NCI-H345 treated with DMSO at 0.1 percent for 48 hours (cell line): ENCODE measurements around the gene PRICKLE1.

Experiments used
- DNase-seq: peaks from one replicate; lab custom pipeline; 2025; ENCODE audit not compliant: unreplicated experiment; lab: John Stamatoyannopoulos, UW

The PRICKLE1 gene

GRCh38 chr12:42459336-42459847 lies 130.2 kb downstream of the PRICKLE1 start:
- no peak for DNase-seq

GRCh38 chr12:42458575-42458974 lies 131.0 kb downstream of the PRICKLE1 start:
- no peak for DNase-seq

- DNase-seq: no peak
Observed at GRCh38 chr12:42450248-42450647, 139.3 kb downstream of the PRICKLE1 start.

DNA sequence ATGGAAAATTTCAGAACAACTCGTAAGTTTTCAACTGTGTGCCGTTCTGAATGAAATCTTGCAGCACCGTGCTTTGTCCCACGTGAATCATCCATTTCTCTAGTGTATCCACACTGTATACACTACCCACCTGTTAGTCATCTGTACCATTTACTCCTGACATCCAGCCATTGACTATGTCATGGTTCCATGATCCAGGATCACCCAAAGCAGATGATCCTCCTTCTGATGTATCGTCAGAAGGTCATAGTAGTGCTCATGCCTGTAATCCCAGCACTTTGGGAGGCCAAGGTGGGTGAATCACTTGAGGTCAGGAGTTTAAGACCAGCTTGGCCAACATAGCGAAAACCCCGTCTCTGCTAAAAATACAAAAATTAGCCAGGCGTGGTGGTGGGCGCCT lies 140.7 kb downstream of the PRICKLE1 start:
- no peak for DNase-seq

DNA sequence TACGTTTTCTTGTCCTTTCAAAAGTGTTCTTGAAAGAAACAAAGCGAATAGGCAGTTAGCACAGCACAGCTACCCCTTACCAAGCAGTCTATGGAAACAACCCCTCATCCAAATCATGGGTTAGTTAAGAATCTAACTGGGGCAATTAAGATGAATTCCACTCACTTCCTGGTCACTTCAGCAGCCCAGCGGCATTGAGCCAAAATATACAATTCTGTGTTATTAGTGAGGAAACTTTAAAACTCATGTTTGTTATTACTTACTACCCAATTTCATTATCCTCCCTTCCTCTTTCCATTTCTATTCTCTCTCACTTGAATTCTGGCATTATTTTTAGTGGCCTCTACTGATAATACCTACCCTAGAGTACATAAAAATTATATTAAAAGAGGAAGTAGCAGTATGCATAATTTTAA lies 142.2 kb downstream of the PRICKLE1 start:
- DNase-seq: no peak

DNA sequence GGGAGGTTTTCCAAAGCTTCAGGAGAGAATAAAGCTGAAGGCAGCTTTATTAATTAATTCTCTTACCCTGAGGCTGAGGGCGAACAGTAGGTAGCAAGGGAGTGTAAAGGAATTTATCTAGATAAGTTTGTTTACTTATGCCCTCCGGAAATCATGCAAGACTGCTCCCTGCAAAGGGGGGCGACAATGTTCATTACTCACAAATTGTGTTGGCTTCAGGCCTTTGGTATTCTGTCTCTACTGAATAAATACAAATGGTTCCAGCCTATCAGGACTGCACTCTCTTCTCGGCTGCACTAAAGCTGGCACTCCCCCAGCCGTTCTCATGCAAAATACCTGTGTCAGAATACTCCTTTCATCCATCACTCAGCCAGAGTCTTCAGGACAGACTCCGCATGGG lies 142.8 kb downstream of the PRICKLE1 start:
- no peak for DNase-seq

- DNase-seq: no peak
Observed at GRCh38 chr12:42445891-42446290, 143.7 kb downstream of the PRICKLE1 start.

DNA sequence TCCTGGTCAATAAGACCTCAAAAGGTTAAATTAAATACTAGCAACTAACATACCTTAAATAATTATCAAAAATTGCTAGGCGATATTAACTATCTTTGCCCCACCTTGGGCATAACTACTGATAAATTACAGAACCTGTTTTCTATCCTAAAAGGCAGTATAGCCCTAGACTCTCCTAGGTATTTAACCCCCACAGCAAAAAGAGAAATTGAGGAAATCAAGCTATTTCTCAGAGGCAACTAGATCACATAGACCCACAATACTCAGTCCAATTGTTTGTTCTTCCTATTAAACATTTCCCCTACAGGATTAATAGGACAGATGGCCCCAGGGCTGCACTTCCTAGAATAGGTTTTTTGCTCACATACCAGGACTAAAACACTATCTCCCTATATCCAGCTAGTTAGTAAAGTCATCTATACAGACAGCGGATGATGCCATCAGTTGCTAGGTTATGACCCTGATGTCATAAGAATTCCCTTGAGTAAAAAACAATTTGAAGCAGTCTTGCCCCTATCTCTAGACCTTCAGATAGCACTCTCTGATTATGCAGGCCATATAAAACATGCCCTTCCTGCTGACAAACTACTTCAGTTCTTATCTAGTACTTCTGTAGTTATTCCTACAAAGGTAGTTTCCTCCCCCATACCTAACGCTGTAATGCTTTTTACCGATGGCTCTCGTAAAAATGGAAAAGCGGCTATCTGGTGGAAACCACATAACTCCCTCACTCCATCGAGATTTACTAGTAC lies 145.2 kb downstream of the PRICKLE1 start:
- DNase-seq: no peak

- no peak for DNase-seq
Observed at GRCh38 chr12:42442888-42443287, 146.7 kb downstream of the PRICKLE1 start.

DNA sequence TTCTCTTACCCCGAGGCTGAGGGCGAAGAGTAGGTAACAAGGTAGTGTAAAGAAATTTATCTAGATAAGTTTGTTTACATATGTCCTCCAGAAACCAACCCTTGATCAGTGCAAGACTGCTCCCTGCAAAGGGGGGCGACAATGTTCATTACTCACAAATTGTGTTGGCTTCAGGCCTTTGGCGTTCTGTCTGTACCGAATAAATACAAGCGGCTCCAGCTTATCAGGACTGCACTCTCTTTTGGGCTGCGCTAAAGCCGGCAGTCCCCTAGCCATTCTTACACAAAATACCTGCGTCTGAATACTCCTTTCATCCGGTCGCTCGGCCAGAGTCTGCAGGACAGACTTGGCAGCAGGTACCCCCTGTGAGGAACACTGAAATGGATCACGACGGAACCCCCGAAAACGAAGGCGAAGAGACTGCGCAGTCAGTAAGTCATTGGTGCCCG lies 147.2 kb downstream of the PRICKLE1 start:
- DNase-seq: no peak

GRCh38 chr12:42440608-42441007 lies 148.9 kb downstream of the PRICKLE1 start:
- DNase-seq: no peak

DNA sequence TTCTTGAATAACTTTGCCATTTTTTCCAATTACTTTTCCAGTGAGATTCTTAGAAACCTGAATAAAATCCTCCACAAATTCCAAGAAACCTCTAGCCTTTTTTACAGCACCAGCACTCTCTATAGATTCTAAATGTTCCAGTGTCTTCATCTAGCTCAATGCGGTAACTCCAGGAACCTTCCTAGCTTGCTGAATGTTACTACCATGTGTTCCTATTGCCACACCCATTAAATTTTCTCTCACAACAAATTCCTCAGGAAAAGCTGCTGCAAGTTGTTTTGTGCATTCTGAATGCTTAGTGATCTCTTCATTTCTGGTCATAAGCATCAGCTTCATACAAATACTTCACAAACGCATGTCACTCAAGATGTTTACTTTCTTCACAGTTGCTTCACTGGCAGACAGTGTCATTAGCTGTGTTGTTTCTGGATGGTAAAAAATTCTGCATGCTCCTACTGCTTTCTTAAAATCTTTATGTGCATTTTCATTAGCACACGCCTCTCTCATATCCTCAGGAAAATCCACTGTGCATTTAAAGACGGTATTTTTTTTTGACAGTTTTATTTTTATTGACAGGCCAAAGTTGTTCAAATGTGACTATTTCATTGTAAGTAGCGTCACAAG lies 156.9 kb downstream of the PRICKLE1 start:
- DNase-seq: no peak

DNA sequence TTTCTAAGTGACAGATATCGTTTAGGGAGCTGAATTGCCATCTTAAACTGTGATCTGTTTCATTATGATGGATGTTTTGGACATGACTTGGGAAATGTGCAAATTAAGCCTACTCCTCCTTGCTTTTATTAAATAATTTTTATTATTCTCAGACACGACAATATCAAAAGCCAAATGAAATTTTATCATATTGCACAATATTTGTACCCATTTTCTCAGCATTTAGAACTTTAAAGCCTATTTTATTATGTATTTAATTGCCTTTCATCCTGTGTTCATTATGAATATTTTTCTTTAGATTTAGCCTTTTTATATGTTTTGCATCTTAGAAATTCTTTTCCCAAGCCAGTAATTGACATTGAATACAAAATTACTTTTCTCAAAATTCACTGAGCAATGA lies 160.7 kb downstream of the PRICKLE1 start:
- no peak for DNase-seq

GRCh38 chr12:42426746-42427145 lies 162.8 kb downstream of the PRICKLE1 start:
- DNase-seq: no peak

- no peak for DNase-seq
Observed at GRCh38 chr12:42422785-42423184, 166.8 kb downstream of the PRICKLE1 start.

- DNase-seq: no peak
Observed at GRCh38 chr12:42421844-42422779, 167.4 kb downstream of the PRICKLE1 start.

- no peak for DNase-seq
Observed at GRCh38 chr12:42420395-42420794, 169.2 kb downstream of the PRICKLE1 start.

GRCh38 chr12:42410340-42410739 lies 179.2 kb downstream of the PRICKLE1 start:
- DNase-seq: no peak

DNA sequence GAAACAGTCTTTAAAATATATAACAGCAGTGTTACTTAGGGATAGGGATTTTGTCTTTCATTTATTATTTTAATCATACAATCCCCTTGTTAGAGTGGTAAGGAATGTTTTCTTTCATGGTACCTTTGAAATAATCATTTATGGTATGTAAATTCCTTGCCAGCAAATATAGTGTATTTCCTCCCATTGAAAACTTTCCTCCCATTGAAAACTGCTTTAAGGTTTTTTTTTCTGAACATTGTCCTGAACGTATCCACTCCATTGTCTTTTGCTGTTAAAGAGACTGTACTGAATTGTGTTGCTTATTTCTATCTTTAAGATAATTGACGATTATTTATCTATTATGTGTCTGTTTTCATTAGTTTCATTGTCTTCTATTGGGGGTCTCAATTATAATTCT lies 180.1 kb downstream of the PRICKLE1 start:
- DNase-seq: no peak

DNA sequence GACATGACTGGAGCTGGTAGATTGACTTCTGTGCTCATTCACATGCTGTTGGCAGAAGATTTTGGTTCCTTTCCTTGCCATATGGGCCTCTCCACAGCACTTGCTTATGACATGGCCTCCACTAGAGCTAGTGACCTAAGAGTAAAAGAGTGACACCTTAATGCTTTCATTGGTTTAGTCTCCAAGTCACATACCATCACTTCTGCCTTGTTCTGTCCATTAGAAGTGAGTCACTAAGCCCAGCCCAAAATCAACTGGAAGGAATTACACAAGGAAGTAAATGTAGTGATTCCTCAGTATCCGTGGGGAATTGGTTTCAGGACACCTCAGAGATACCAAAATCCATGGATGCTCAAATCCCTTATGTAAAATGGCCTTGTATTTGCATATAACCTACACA lies 182.2 kb downstream of the PRICKLE1 start:
- no peak for DNase-seq
